ENCODE results near the gene AVPI1.

Gene AVPI1

DNA sequence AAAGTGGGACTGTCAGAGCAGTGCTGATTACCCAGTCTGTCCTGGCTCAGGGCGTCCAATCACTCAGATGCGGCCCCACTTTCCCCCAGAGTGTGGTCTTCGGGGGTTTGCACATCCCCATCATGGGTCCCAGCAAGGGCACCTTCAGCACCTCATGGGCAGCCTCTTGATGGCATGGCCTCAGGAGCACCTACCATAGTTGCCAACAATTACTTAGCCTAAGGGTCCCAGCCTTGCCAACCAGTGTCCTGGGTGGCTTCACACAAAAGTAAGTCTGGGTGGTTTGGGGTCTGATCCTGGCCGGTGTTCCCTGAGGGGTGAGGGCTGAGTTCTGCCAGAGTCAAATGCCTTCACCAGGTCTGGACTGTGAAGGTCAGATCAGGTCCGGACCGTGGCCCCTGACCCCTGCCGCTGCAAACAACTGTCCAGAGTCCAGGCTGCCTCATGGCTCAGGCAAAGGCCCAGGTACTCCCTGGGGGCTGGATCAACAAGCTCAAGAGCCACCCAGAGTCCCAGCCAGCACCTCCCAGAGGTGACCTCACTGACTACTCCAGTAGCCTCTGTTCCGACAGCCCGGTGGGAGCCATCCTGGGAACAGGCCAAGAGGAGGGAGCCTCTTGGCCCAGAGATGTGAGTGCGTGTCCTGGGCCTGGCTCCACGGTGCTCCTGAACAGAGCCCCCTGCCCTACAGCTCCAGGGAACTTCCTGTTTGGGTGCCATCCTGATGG lies 20.3 kb upstream of the AVPI1 start:
- Histone ChIP-seq H3K79me2 (ENCODE audit: low read length) (no peaks in the 10 kb centered on the region), H3K4me2 (ENCODE audit: low read length) (no peak overlapping the region), H3K4me1 (ENCODE audit: low read length) (no peaks in the 10 kb centered on the region), H3K27ac (ENCODE audit: low read length) (no peak overlapping the region), H3K4me3 (ENCODE audit: low read length) (no peak overlapping the region), H3K27me3 (ENCODE audit: low read depth, low read length) (no peaks in the 10 kb centered on the region), H3K36me3 (replicated peaks; ENCODE audit: low read depth, low read length) (no peaks in the 10 kb centered on the region), H3K9ac (ENCODE audit: low read length) (no peak overlapping the region), H4K20me1 (ENCODE audit: insufficient read depth, low read length) (no peaks in the 10 kb centered on the region), H2AFZ (ENCODE audit: low read depth, low read length) (no peak overlapping the region), H3K9me3 (ENCODE audit: insufficient read depth, low read length) (no peaks in the 10 kb centered on the region)
- TF ChIP-seq, protein P1, sequence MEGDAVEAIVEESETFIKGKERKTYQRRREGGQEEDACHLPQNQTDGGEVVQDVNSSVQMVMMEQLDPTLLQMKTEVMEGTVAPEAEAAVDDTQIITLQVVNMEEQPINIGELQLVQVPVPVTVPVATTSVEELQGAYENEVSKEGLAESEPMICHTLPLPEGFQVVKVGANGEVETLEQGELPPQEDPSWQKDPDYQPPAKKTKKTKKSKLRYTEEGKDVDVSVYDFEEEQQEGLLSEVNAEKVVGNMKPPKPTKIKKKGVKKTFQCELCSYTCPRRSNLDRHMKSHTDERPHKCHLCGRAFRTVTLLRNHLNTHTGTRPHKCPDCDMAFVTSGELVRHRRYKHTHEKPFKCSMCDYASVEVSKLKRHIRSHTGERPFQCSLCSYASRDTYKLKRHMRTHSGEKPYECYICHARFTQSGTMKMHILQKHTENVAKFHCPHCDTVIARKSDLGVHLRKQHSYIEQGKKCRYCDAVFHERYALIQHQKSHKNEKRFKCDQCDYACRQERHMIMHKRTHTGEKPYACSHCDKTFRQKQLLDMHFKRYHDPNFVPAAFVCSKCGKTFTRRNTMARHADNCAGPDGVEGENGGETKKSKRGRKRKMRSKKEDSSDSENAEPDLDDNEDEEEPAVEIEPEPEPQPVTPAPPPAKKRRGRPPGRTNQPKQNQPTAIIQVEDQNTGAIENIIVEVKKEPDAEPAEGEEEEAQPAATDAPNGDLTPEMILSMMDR (IDR thresholded peaks at IDR 0.05; ENCODE audit: low read depth, low read length) = no peak
- TF ChIP-seq EZH2phosphoT487 (IDR thresholded peaks at IDR 0.05; ENCODE audit: low read depth) = no peak

DNA sequence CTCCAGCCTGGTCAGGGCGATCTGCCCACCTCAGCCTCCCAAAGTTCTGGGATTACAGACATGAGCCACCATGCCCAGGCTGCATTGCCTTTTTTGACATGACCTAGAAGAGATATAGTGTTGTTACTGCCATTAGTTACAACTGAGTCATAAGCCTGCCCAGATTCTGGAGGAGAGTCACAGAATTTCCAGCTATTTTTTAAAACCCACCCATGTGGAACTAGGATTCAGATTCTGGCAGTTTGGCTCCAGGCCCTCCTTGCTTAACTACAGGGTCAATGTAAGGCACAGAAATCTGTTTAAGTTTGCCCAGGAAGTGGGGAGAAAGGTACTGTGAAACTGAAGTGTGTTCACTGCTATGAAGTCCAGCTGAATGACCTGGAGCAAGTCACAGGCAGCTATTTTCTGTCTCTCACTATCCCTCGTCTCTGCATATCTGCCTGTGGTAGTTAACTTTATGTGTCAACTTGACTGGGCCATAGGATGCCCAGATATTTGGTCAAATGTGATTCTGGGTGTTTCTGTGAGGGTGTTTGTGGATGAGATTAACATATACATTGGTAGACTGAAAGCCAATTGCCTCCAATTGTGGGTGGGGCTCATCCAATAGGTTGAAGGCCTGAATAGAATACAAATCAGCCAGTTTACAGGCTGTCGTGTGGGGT lies 18.1 kb upstream of the AVPI1 start:
- Histone ChIP-seq H3K27ac (ENCODE audit: low read length) (no peak overlapping the region), H3K4me2 (ENCODE audit: low read length) (no peak overlapping the region), H3K4me1 (ENCODE audit: low read length) (peaks cover 2% of the 10 kb centered on the region; the same call in 1 of the 2 replicates)

DNA sequence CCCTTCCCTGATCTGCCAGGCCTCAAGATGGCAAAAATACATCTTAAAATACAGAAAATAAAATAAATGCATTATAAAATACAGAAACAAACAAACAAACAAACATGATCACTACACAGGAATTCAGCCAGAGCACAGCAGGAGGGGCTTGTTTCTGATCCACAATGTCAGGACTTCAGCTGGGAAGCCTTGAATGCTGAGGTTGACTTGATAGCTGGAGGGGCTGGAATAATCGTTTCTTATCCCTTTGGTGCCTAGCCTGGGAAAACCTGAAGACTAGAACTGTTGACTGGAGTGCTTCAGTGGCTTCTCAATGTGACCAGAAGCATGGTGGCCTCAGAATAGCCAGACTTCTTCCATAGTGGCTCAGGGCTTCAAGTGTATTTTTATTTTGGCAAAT lies 17.3 kb upstream of the AVPI1 start:
- Histone ChIP-seq H3K9me3 (ENCODE audit: insufficient read depth, low read length) (no peaks in the 10 kb centered on the region), H3K27me3 (ENCODE audit: low read depth, low read length) (no peaks in the 10 kb centered on the region), H3K79me2 (ENCODE audit: low read length) (no peaks in the 10 kb centered on the region), H3K4me1 (ENCODE audit: low read length) (peaks cover 2% of the 10 kb centered on the region; the same call in 1 of the 2 replicates), H4K20me1 (ENCODE audit: insufficient read depth, low read length) (no peaks in the 10 kb centered on the region), H3K4me2 (ENCODE audit: low read length) (no peak overlapping the region), H3K9ac (ENCODE audit: low read length) (no peak overlapping the region), H3K27ac (ENCODE audit: low read length) (no peak overlapping the region), H2AFZ (ENCODE audit: low read depth, low read length) (no peak overlapping the region), H3K4me3 (ENCODE audit: low read length) (no peak overlapping the region), H3K36me3 (replicated peaks; ENCODE audit: low read depth, low read length) (no peaks in the 10 kb centered on the region)
- TF ChIP-seq, protein P1 (IDR thresholded peaks at IDR 0.05; ENCODE audit: low read depth, low read length) = no peak
- no peak for TF ChIP-seq EZH2phosphoT487 (IDR thresholded peaks at IDR 0.05; ENCODE audit: low read depth)

More for the DNA sequence above, 18.1 kb upstream of the AVPI1 start:
- no peak overlapping the region for H2AFZ ChIP-seq (ENCODE audit: low read depth, low read length)
- H3K79me2 ChIP-seq (ENCODE audit: low read length) = no peaks in the 10 kb centered on the region
- no peaks in the 10 kb centered on the region for H3K36me3 ChIP-seq (replicated peaks; ENCODE audit: low read depth, low read length)
- H3K4me3 ChIP-seq (ENCODE audit: low read length) = no peak overlapping the region
- H3K9ac ChIP-seq (ENCODE audit: low read length) = no peak overlapping the region
- no peaks in the 10 kb centered on the region for H3K9me3 ChIP-seq (ENCODE audit: insufficient read depth, low read length)
- H4K20me1 ChIP-seq (ENCODE audit: insufficient read depth, low read length) = no peaks in the 10 kb centered on the region
- TF ChIP-seq EZH2phosphoT487 (IDR thresholded peaks at IDR 0.05; ENCODE audit: low read depth) = no peak
- TF ChIP-seq, protein P1 (IDR thresholded peaks at IDR 0.05; ENCODE audit: low read depth, low read length) = no peak
- H3K27me3 ChIP-seq (ENCODE audit: low read depth, low read length) = no peaks in the 10 kb centered on the region

GRCh38 chr10:97703398-97704067 lies 16.5 kb upstream of the AVPI1 start:
- no peak overlapping the region for H3K4me3 ChIP-seq (ENCODE audit: low read length)

More at GRCh38 chr10:97703398-97704067, 16.5 kb upstream of the AVPI1 start:
- H3K36me3 ChIP-seq (replicated peaks; ENCODE audit: low read depth, low read length) = no peaks in the 10 kb centered on the region
- no peak overlapping the region for H3K27ac ChIP-seq (ENCODE audit: low read length)
- H3K9me3 ChIP-seq (ENCODE audit: insufficient read depth, low read length) = no peaks in the 10 kb centered on the region
- H4K20me1 ChIP-seq (ENCODE audit: insufficient read depth, low read length) = no peaks in the 10 kb centered on the region
- TF ChIP-seq EZH2phosphoT487 (IDR thresholded peaks at IDR 0.05; ENCODE audit: low read depth) = no peak
- TF ChIP-seq, protein P1 (IDR thresholded peaks at IDR 0.05; ENCODE audit: low read depth, low read length) = no peak
- no peaks in the 10 kb centered on the region for H3K79me2 ChIP-seq (ENCODE audit: low read length)
- H3K9ac ChIP-seq (ENCODE audit: low read length) = no peak overlapping the region
- H3K27me3 ChIP-seq (ENCODE audit: low read depth, low read length) = no peaks in the 10 kb centered on the region
- H3K4me1 ChIP-seq (ENCODE audit: low read length) = peaks cover 2% of the 10 kb centered on the region; the same call in 1 of the 2 replicates
- no peak overlapping the region for H2AFZ ChIP-seq (ENCODE audit: low read depth, low read length)
- no peak overlapping the region for H3K4me2 ChIP-seq (ENCODE audit: low read length)

All from OCI-LY3 (cell line).